Measurements from ENCODE around the gene FNDC11.
A peak's percentile ranks its signal among the peaks of the same experiment; 100 is the strongest.

FNDC11 gene

DNA sequence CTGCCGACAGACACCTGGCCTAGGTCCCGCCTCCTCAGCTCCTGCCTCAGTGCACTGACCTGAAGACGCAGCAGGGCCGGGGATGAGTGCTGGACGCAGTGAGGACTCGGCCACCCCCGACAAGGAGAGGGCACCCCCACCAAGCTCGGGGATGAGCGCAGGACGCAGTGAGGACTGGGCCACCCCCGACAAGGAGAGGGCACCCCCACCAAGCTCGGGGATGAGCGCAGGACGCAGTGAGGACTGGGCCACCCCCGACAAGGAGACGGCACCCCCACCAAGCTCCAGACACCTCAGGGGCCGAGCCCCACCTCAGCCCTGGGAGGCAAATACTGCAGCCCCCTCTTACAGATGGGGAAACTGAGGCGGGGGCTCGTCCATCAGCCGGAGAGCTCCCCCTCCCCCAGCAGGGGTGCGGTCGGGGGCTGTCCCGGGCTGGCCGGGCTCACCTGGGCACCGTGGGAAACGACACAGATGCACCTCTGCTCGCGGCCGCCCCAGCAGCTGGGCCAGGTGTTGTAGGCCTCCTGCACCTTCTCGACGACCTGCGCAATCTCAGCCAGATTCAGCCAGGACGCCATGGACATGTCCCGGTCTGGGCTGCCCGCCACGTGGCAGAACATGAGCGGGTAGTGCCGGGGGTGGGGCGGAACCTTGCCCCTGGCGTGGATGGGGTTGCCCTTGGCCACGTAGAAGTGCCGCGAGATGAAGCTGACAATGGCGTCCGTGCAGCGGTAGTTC lies 12.6 kb downstream of the FNDC11 start:
- Histone ChIP-seq H3K9me3 (ENCODE audit: severe bottlenecking) (no peaks in the 10 kb centered on the region), H3K27ac (ENCODE audit: poor library complexity, severe bottlenecking) (no peak overlapping the region), H3K4me3 (ENCODE audit: severe bottlenecking) (no peak overlapping the region), H3K36me3 (ENCODE audit: low read depth) (peaks cover 37% of the 10 kb centered on the region), H3K4me1 (ENCODE audit: insufficient read depth, poor library complexity, severe bottlenecking) (no peaks in the 10 kb centered on the region), H3K27me3 (ENCODE audit: insufficient read depth, poor library complexity, severe bottlenecking) (no peaks in the 10 kb centered on the region)
- ATAC-seq (ENCODE audit: low read depth): no peak; the same call in 2 of the 3 replicates
- no peak for TF ChIP-seq CTCF (IDR thresholded peaks at IDR 0.05; ENCODE audit: poor library complexity, severe bottlenecking)
- DNase-seq (ENCODE audit: low spot score): peak; percentile 88

GRCh38 chr20:63567136-63567385 lies 13.1 kb downstream of the FNDC11 start:
- ATAC-seq (ENCODE audit: low read depth) (no peak), DNase-seq (ENCODE audit: low spot score) (no peak)
- Histone ChIP-seq H3K36me3 (ENCODE audit: low read depth) (peaks cover 34% of the 10 kb centered on the region), H3K4me3 (ENCODE audit: severe bottlenecking) (no peak overlapping the region), H3K27me3 (ENCODE audit: insufficient read depth, poor library complexity, severe bottlenecking) (no peaks in the 10 kb centered on the region), H3K27ac (ENCODE audit: poor library complexity, severe bottlenecking) (no peak overlapping the region), H3K9me3 (ENCODE audit: severe bottlenecking) (no peaks in the 10 kb centered on the region), H3K4me1 (ENCODE audit: insufficient read depth, poor library complexity, severe bottlenecking) (no peaks in the 10 kb centered on the region)
- TF ChIP-seq CTCF (IDR thresholded peaks at IDR 0.05; ENCODE audit: poor library complexity, severe bottlenecking): no peak

- DNase-seq (ENCODE audit: low spot score) (peak; percentile 89), ATAC-seq (ENCODE audit: low read depth) (no peak)
- Histone ChIP-seq H3K4me3 (ENCODE audit: severe bottlenecking) (no peak overlapping the region), H3K9me3 (ENCODE audit: severe bottlenecking) (no peaks in the 10 kb centered on the region), H3K27ac (ENCODE audit: poor library complexity, severe bottlenecking) (no peak overlapping the region), H3K36me3 (ENCODE audit: low read depth) (peaks cover 36% of the 10 kb centered on the region), H3K27me3 (ENCODE audit: insufficient read depth, poor library complexity, severe bottlenecking) (no peaks in the 10 kb centered on the region), H3K4me1 (ENCODE audit: insufficient read depth, poor library complexity, severe bottlenecking) (no peaks in the 10 kb centered on the region)
- no peak for TF ChIP-seq CTCF (IDR thresholded peaks at IDR 0.05; ENCODE audit: poor library complexity, severe bottlenecking)
These were observed 13.6 kb downstream of the FNDC11 start for GRCh38 chr20:63567386-63568169.

DNA sequence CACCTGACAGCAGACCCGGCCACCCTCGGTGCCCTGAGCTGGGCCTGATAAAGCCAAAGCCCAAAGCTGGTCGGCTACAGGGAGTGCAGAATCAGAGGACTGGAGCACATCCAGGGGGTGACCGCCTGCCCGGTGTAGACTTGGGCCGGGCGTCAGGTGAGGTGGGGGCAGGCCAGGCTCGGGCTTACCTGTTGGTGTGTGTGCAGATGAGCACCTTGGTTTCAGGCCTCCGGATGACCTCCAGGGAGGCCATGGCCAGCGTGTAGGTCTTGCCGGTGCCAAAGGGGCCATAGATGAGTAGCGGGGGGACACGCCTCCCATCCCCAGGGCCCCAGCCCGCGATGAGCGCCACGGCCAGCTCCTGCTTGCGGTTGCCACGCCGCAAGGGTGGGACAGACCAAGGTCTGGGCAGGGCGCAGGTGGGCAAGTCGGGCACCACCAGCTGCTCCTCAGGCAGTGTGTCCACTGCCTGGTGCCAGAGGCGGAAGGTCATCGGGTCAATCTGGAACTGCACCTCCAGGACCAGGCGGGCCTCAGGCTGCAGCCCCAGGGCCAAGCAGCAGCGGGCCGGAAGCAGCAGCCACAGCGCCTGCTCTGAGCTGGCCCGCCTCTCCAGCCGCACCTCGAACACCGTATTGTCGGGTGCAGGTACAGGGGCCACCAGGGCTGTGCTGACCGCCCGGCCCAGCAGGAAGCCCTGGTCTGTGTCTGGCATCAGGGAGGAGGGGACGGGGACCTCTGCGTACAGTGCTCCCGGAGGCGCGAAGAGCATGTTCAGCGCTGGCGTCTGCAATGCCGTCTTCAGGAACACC lies 14.4 kb downstream of the FNDC11 start:
- TF ChIP-seq CTCF (IDR thresholded peaks at IDR 0.05; ENCODE audit: poor library complexity, severe bottlenecking): no peak
- DNase-seq (ENCODE audit: low spot score) (peak; percentile 89), ATAC-seq (ENCODE audit: low read depth) (no peak; the same call in 2 of the 3 replicates)
- H3K9me3 ChIP-seq (ENCODE audit: severe bottlenecking): no peaks in the 10 kb centered on the region
- peaks cover 38% of the 10 kb centered on the region for H3K36me3 ChIP-seq (ENCODE audit: low read depth)
- H3K4me3 ChIP-seq (ENCODE audit: severe bottlenecking): no peak overlapping the region
- H3K27ac ChIP-seq (ENCODE audit: poor library complexity, severe bottlenecking): no peak overlapping the region
- no peaks in the 10 kb centered on the region for H3K4me1 ChIP-seq (ENCODE audit: insufficient read depth, poor library complexity, severe bottlenecking)
- no peaks in the 10 kb centered on the region for H3K27me3 ChIP-seq (ENCODE audit: insufficient read depth, poor library complexity, severe bottlenecking)
